GM23338 (cell line): ENCODE data around the gene ZNF333. TPM values are rescaled to one million over a fixed set of nuclear protein-coding genes. Genes with fewer than 3 reads are reported as not detected.
A peak's percentile ranks its signal among the peaks of the same experiment; 100 is the strongest.

Experiments used
- ATAC-seq: fragments of 200-7000 bp; cut with Tn5 transposase; 3 replicates; pipeline ENCODE4 v1.9.1; 2020
- DNase-seq: peaks from one replicate; pipeline ENCODE4 v3.0.0-alpha.2; 2015; ENCODE audit warnings: low spot score
- H2AFZ ChIP-seq: fragments of 200-600 bp; sonication (generic); 2 replicates; pipeline ENCODE4 v1.8.0; 2016; ENCODE audit warnings: antibody characterized with exemption, mild to moderate bottlenecking, moderate library complexity
- H3F3A ChIP-seq: fragments of 200-600 bp; sonication (generic); replicated peaks from 2 replicates; pipeline ENCODE4 v1.8.0; 2017; ENCODE audit warnings: antibody characterized with exemption, mixed run types, low read depth
- H3K27ac ChIP-seq: fragments of 200-600 bp; sonication (generic); 2 replicates; pipeline ENCODE4 v1.6.1; 2016; ENCODE audit warnings: low read depth
- H3K27me3 ChIP-seq: fragments of 200-600 bp; sonication (generic); 2 replicates; pipeline ENCODE4 v1.8.0; 2016; ENCODE audit warnings: mild to moderate bottlenecking, mixed run types, moderate library complexity; ENCODE audit not compliant: insufficient read depth
- H3K36me3 ChIP-seq: fragments of 200-600 bp; sonication (generic); 2 replicates; pipeline ENCODE4 v1.8.0; 2016; ENCODE audit warnings: mild to moderate bottlenecking; ENCODE audit not compliant: insufficient read depth
- H3K4me1 ChIP-seq: fragments of 200-600 bp; sonication (generic); 2 replicates; pipeline ENCODE4 v1.8.0; 2016; ENCODE audit warnings: mild to moderate bottlenecking, moderate library complexity; ENCODE audit not compliant: insufficient read depth
- H3K4me2 ChIP-seq: fragments of 200-600 bp; sonication (generic); 2 replicates; pipeline ENCODE4 v1.7.1; 2017; ENCODE audit warnings: mixed run types
- H3K4me3 ChIP-seq: fragments of 200-600 bp; sonication (generic); 2 replicates; pipeline ENCODE4 v1.6.1; 2016; ENCODE audit warnings: mixed run types
- H3K79me2 ChIP-seq: fragments of 200-600 bp; sonication (generic); replicated peaks from 2 replicates; pipeline ENCODE4 v1.8.0; 2017; ENCODE audit warnings: mild to moderate bottlenecking; ENCODE audit not compliant: insufficient read depth
- H3K9me2 ChIP-seq: fragments of 200-600 bp; sonication (generic); 2 replicates; pipeline ENCODE4 v1.8.0; 2017; ENCODE audit not compliant: insufficient read depth
- H4K20me1 ChIP-seq: fragments of 200-600 bp; sonication (generic); replicated peaks from 2 replicates; pipeline ENCODE4 v1.8.0; 2017; ENCODE audit warnings: mild to moderate bottlenecking; ENCODE audit not compliant: insufficient read depth
- H3K27ac Mint-ChIP-seq: 2 replicates; pipeline ENCODE4 v1.8.0; 2020; ENCODE audit warnings: inconsistent platforms, mild to moderate bottlenecking, moderate library complexity, mixed read lengths
- H3K27me3 Mint-ChIP-seq: 3 replicates; pipeline ENCODE4 v1.8.0; 2022; ENCODE audit warnings: low read depth, mild to moderate bottlenecking, moderate library complexity, mixed read lengths, inconsistent platforms; ENCODE audit not compliant: insufficient read depth, poor library complexity
- H3K36me3 Mint-ChIP-seq: 3 replicates; pipeline ENCODE4 v1.8.0; 2021; ENCODE audit warnings: low read depth, mild to moderate bottlenecking, inconsistent platforms, moderate library complexity, mixed read lengths
- H3K4me1 Mint-ChIP-seq: 3 replicates; pipeline ENCODE4 v1.8.0; 2020; ENCODE audit warnings: mild to moderate bottlenecking, inconsistent platforms, mixed read lengths
- H3K4me3 Mint-ChIP-seq: 3 replicates; pipeline ENCODE4 v1.8.0; 2021; ENCODE audit warnings: moderate library complexity, mild to moderate bottlenecking, inconsistent platforms, mixed read lengths
- H3K9me3 Mint-ChIP-seq: 3 replicates; pipeline ENCODE4 v1.8.0; 2020; ENCODE audit warnings: moderate library complexity, mild to moderate bottlenecking, inconsistent platforms, mixed read lengths
- CREB1 ChIP-seq: fragments of 250-450 bp; sonication (Bioruptor Pico); IDR thresholded peaks from 2 replicates; pipeline ENCODE4 v1.5.0; 2020; ENCODE audit warnings: low read depth, mild to moderate bottlenecking, moderate library complexity
- ETS1 ChIP-seq: IDR thresholded peaks from 2 replicates; pipeline ENCODE4 v1.6.1; 2016; ENCODE audit warnings: antibody characterized with exemption
- EZH2 ChIP-seq: fragments of 200-600 bp; sonication (generic); IDR thresholded peaks from one replicate; pipeline ENCODE4 v1.8.0; 2017; ENCODE audit warnings: antibody characterized with exemption, mild to moderate bottlenecking, low read depth; ENCODE audit not compliant: unreplicated experiment
- EZH2phosphoT487 ChIP-seq: fragments of 200-600 bp; sonication (generic); IDR thresholded peaks from one replicate; pipeline ENCODE4 v1.8.1; 2018; ENCODE audit warnings: antibody characterized with exemption; ENCODE audit not compliant: unreplicated experiment
- NANOG ChIP-seq: IDR thresholded peaks from 2 replicates; pipeline ENCODE4 v1.6.1; 2016; ENCODE audit warnings: antibody characterized with exemption, borderline replicate concordance
- ZNF114 ChIP-seq: fragments of 250-450 bp; sonication (Bioruptor Pico); IDR thresholded peaks from 2 replicates; pipeline ENCODE4 v1.5.0; 2020; ENCODE audit warnings: mild to moderate bottlenecking, moderate library complexity
- ZNF331 ChIP-seq: fragments of 250-450 bp; sonication (Bioruptor Pico); IDR thresholded peaks from 2 replicates; pipeline ENCODE4 v1.5.0; 2020; ENCODE audit warnings: low read depth, mild to moderate bottlenecking, moderate library complexity
- ZNF462 ChIP-seq: fragments of 250-450 bp; sonication (Bioruptor Pico); IDR thresholded peaks from 2 replicates; pipeline ENCODE4 v1.5.0; 2020; ENCODE audit warnings: mild to moderate bottlenecking, moderate library complexity
- polyA plus RNA-seq: library from polyadenylated mRNA; unstranded; fragments of >200 nt; fragmentation: Nextera tagmentation; extraction: Ambion mirVana; gene quantifications from 2 replicates; pipeline ENCODE4 v1.2.1, GENCODE V29; 2016
- total RNA-seq: library from RNA; depleted of rRNA; stranded (reverse); fragments of >200 nt; shearing (Covaris generic); gene quantifications from 2 replicates; pipeline ENCODE4 v1.2.3, GENCODE V29; 2014

ZNF333 gene
- total and polyA plus RNA-seq, 2 experiments from 2014 or later, result 7.2 to 21.6 TPM

GRCh38 chr19:14748601-14749000, 58.8 kb downstream of the ZNF333 start (continued):
- TF ChIP-seq ZNF114 (CRISPR knock-in tag) (no peak), NANOG (no peak), EZH2phosphoT487 (no peak), CREB1 (CRISPR knock-in tag) (no peak)

- ATAC-seq (peak; percentile 96), DNase-seq (peak; percentile 89)
- Mint-ChIP-seq H3K9me3 (peaks cover 25% of the 10 kb centered on the region), H3K36me3 (peaks cover 29% of the 10 kb centered on the region), H3K4me1 (peaks cover 16% of the 10 kb centered on the region), H3K4me3 (peak overlapping the region; percentile 56), H3K27ac (peak overlapping the region; percentile 74), H3K27me3 (peaks cover 15% of the 10 kb centered on the region)
- peaks cover 12% of the 10 kb centered on the region for H3K4me1 ChIP-seq
- H3K4me2 ChIP-seq, result peak overlapping the region; percentile 64; the same call in 1 of the 2 replicates
- H3K9me2 ChIP-seq, result no peaks in the 10 kb centered on the region; the same call in 1 of the 2 replicates
- peak overlapping the region; percentile 42 for H3K4me3 ChIP-seq
- H3K27ac ChIP-seq, result peak overlapping the region; percentile 39; the same call in 1 of the 2 replicates
- TF ChIP-seq ZNF462 (CRISPR knock-in tag) (no peak), ETS1 (no peak), ZNF331 (no peak), NANOG (no peak), EZH2 (no peak), CREB1 (CRISPR knock-in tag) (no peak)
- no peaks in the 10 kb centered on the region for H3K79me2 ChIP-seq
- no peak overlapping the region for H2AFZ ChIP-seq
- no peaks in the 10 kb centered on the region for H3K27me3 ChIP-seq
- no peaks in the 10 kb centered on the region for H3F3A ChIP-seq
- no peaks in the 10 kb centered on the region for H4K20me1 ChIP-seq
- H3K36me3 ChIP-seq, result no peaks in the 10 kb centered on the region; the same call in 1 of the 2 replicates
Observed at GRCh38 chr19:14758816-14759215, 69.0 kb downstream of the ZNF333 start.
